CMK (cell line): Measurements from ENCODE around the gene TFDP2.

Experiments used
- DNase-seq: peaks from one replicate; pipeline ENCODE4 v3.0.0-alpha.2; 2010; ENCODE audit warnings: low read depth

TFDP2 gene

GRCh38 chr3:142072816-142073215, 76.5 kb downstream of the TFDP2 start:
- no peak for DNase-seq

- no peak for DNase-seq
Measured at GRCh38 chr3:142065932-142066331, 83.4 kb downstream of the TFDP2 start.

GRCh38 chr3:142065344-142065743, 84.0 kb downstream of the TFDP2 start:
- no peak for DNase-seq

- no peak for DNase-seq
Measured at GRCh38 chr3:142064454-142064853, 84.9 kb downstream of the TFDP2 start.

GRCh38 chr3:142057331-142057725, 92.0 kb downstream of the TFDP2 start:
- no peak for DNase-seq

GRCh38 chr3:142056656-142057330, 92.6 kb downstream of the TFDP2 start:
- DNase-seq, result no peak

GRCh38 chr3:142053835-142054234, 95.5 kb downstream of the TFDP2 start:
- DNase-seq, result no peak

GRCh38 chr3:142053244-142053643, 96.1 kb downstream of the TFDP2 start:
- no peak for DNase-seq

GRCh38 chr3:142051351-142051750, 98.0 kb downstream of the TFDP2 start:
- no peak for DNase-seq

GRCh38 chr3:142047021-142047369, 102.3 kb downstream of the TFDP2 start:
- DNase-seq, result no peak

GRCh38 chr3:142046320-142047020, 102.9 kb downstream of the TFDP2 start:
- peak; percentile 92 for DNase-seq

GRCh38 chr3:142040941-142041491, 108.3 kb downstream of the TFDP2 start:
- no peak for DNase-seq

GRCh38 chr3:142035308-142035922, 113.9 kb downstream of the TFDP2 start:
- no peak for DNase-seq

GRCh38 chr3:142033292-142033691, 116.1 kb downstream of the TFDP2 start:
- no peak for DNase-seq

GRCh38 chr3:142031575-142031974, 117.8 kb downstream of the TFDP2 start:
- DNase-seq, result no peak

- no peak for DNase-seq
Measured at GRCh38 chr3:142029791-142030190, 119.6 kb downstream of the TFDP2 start.

GRCh38 chr3:142029052-142029642, 120.2 kb downstream of the TFDP2 start:
- DNase-seq, result no peak

GRCh38 chr3:142028243-142028777, 121.0 kb downstream of the TFDP2 start:
- DNase-seq, result peak; percentile 64

- DNase-seq, result no peak
Measured at GRCh38 chr3:142027735-142028134, 121.6 kb downstream of the TFDP2 start.

GRCh38 chr3:142027300-142027699, 122.0 kb downstream of the TFDP2 start:
- no peak for DNase-seq

GRCh38 chr3:142026333-142026732, 123.0 kb downstream of the TFDP2 start:
- DNase-seq, result no peak

GRCh38 chr3:142022381-142022780, 127.0 kb downstream of the TFDP2 start:
- DNase-seq, result peak; percentile 31
